Ovary (tissue), 9 donors: Measurements from ENCODE around the gene PNPLA1. TPM values are rescaled to one million over a fixed set of nuclear protein-coding genes. Genes with fewer than 3 reads are reported as not detected.

ENCODE experiments used
- DNase-seq, 5 donors: peaks; one replicate each; pipeline ENCODE4 v3.0.0-alpha.2; 2019 to 2020
- H3K27ac ChIP-seq, 2 donors: fragments of 200-600 bp; one replicate each; pipeline versions ENCODE4 v1.5.1 to v1.8.0; 2019 to 2022
- H3K27me3 ChIP-seq: fragments of 200-600 bp; one replicate; pipeline ENCODE4 v1.8.0; 2022
- H3K36me3 ChIP-seq: fragments of 200-600 bp; sonication (generic); one replicate; pipeline ENCODE4 v1.5.1; 2019
- H3K4me1 ChIP-seq: one replicate; pipeline ENCODE4 v1.8.1; 2013; ENCODE audit warnings: mild to moderate bottlenecking, moderate library complexity; ENCODE audit not compliant: insufficient read depth
- H3K4me3 ChIP-seq: fragments of 200-600 bp; sonication (generic); one replicate; pipeline ENCODE4 v1.5.1; 2017
- H3K9me3 ChIP-seq, 2 donors: fragments of 200-600 bp in 1 of 2; sonication (generic) in 1 of 2; one replicate each; pipeline versions ENCODE4 v1.5.1 to v1.8.1; 2013 to 2019; ENCODE audit warnings: mild to moderate bottlenecking in 1 of 2, moderate library complexity in 1 of 2
- EP300 ChIP-seq: sonication (generic); formaldehyde crosslinking; IDR thresholded peaks from one replicate; pipeline ENCODE4 v1.6.1; 2017; ENCODE audit warnings: antibody characterized with exemption
- POLR2A ChIP-seq: fragments of 450-650 bp; IDR thresholded peaks from one replicate; pipeline ENCODE4 v1.6.1; 2017; ENCODE audit warnings: antibody characterized with exemption, mild to moderate bottlenecking, moderate library complexity
- WGBS, 3 donors: extraction: QIAGEN DNeasy Blood & Tissue Kit in 1 of 3; methylation state at CpG; one replicate each; pipeline versions ENCODE4 v1.1.5 to v1.1.7; 2013 to 2017; 5-methylcytosine and 5-hydroxymethylcytosine counted together
- intact Hi-C, 4 donors: fragments of 100-400 bp; cut with DNase I; formaldehyde crosslinking; loops; one replicate each; pipeline versions ENCODE4 v1.11.0 to v1.15.1; 2022 to 2023
- polyA plus RNA-seq, 2 donors: library from polyadenylated mRNA; stranded (reverse); fragments of 200-250 nt in 1 of 2; fragments of 350-450 nt in 1 of 2; fragmentation: Illumina TruSeq in 1 of 2; extraction: RNeasy Lipid Tissue Mini Kit (QIAGEN cat#74804) in 1 of 2; gene quantifications; one replicate each; pipeline ENCODE4 v1.2.3, GENCODE V29; 2013 to 2014
- total RNA-seq, 7 donors: library from RNA; depleted of rRNA in 2 of 7; stranded (reverse); fragments of >200 nt in 2 of 7; fragmentation: NEBNext Ultra II Directional in 3 of 7; extraction: Animal tissue kit (Norgen Biotek cat#: 25700) in 3 of 7; gene quantifications; one replicate each; pipeline versions ENCODE4 v1.1.0 to v1.2.4, GENCODE V29; 2016 to 2023
- TF ChIP-seq, protein P1 (sequence below), 3 donors: fragments of 450-650 bp in 2 of 3; fragments of 200-600 bp in 1 of 3; IDR thresholded peaks; one replicate each; pipeline versions ENCODE4 v1.5.1 to v1.8.0; 2016 to 2022; ENCODE audit warnings: antibody characterized with exemption in 3 of 3, mild to moderate bottlenecking in 1 of 3
- donor health status: DM: no; HTN: no; CAD: no; lungs with moderate emphysema.
- donor health status: DM: no; HTN: no; CAD: no.
- donor health status: Bipolar disorder and iron deficiency.
- donor health status: DM: yes; HTN: yes; CAD: no.
- donor health status: DM: no; HTN: no; CAD: no.
- donor health status: DM: yes; HTN: yes; CAD: no.

PNPLA1 gene
- total and polyA plus RNA-seq, 9 donors = 0.04 to 0.20 (median 0.12) TPM; not detected in 5

DNA sequence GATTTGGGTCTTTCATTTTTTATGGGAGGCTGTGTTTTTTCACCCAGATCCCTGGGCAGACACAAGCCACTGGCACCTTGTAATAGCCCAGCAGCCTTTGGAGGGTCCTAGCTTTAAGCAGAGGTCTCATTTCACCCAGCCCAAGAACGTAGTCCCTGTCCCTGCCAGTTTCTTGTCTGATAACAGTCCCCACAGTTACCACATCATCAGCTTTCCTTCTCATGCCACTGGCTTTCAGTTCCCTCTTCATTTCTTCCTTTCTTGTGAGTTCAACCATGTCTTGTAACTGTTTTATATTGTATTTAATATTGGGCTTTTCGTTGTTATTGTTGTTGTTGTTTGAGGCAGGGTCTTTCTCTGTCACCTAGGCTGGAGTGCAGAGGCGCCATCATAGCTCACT lies 10.6 kb downstream of the PNPLA1 start:
- Histone ChIP-seq H3K9me3 (no peaks in the 10 kb centered on the region), H3K4me3 (no peak overlapping the region), H3K4me1 (no peaks in the 10 kb centered on the region), H3K27me3 (no peaks in the 10 kb centered on the region), H3K27ac (no peak overlapping the region), H3K36me3 (no peaks in the 10 kb centered on the region)
- no peak for DNase-seq
- intact Hi-C loops = no loop called here
- 73 to 78% (median 76%) methylated on average over 3 of the region's 3 CpGs for WGBS, 3 donors
- TF ChIP-seq EP300 (no peak), POLR2A (no peak)
- TF ChIP-seq, protein P1, sequence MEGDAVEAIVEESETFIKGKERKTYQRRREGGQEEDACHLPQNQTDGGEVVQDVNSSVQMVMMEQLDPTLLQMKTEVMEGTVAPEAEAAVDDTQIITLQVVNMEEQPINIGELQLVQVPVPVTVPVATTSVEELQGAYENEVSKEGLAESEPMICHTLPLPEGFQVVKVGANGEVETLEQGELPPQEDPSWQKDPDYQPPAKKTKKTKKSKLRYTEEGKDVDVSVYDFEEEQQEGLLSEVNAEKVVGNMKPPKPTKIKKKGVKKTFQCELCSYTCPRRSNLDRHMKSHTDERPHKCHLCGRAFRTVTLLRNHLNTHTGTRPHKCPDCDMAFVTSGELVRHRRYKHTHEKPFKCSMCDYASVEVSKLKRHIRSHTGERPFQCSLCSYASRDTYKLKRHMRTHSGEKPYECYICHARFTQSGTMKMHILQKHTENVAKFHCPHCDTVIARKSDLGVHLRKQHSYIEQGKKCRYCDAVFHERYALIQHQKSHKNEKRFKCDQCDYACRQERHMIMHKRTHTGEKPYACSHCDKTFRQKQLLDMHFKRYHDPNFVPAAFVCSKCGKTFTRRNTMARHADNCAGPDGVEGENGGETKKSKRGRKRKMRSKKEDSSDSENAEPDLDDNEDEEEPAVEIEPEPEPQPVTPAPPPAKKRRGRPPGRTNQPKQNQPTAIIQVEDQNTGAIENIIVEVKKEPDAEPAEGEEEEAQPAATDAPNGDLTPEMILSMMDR (IDR thresholded peaks at IDR 0.05) = no peak

DNA sequence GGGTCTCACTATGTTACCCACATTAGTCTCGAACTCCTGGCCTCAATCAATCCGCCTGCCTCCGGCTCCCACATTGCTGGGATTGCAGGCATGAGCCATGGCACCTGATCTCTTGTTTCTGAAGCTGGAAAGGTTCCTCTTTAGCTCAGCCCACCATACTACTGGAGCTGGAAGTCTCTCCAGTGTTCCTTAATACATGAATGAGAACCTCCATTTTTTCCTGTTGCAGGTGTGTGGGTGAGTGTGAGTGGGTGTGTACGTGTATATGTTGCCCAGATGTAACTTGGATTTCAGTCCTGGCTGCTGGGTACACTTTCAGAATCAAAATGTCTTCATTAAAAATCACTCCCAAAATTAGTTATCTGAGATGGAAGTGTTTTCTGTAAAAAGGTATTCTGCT lies 11.1 kb downstream of the PNPLA1 start:
- TF ChIP-seq EP300 = no peak
- TF ChIP-seq POLR2A = no peak
- TF ChIP-seq, protein P1 (IDR thresholded peaks at IDR 0.05) = no peak
- DNase-seq = no peak
- Histone ChIP-seq H3K4me3 (no peak overlapping the region), H3K27me3 (no peaks in the 10 kb centered on the region), H3K36me3 (no peaks in the 10 kb centered on the region), H3K27ac (no peak overlapping the region), H3K4me1 (no peaks in the 10 kb centered on the region), H3K9me3 (no peaks in the 10 kb centered on the region)
- intact Hi-C loops = no loop called here
- WGBS, 3 donors = 85 to 89% (median 88%) methylated on average over 4 of the region's 4 CpGs

DNA sequence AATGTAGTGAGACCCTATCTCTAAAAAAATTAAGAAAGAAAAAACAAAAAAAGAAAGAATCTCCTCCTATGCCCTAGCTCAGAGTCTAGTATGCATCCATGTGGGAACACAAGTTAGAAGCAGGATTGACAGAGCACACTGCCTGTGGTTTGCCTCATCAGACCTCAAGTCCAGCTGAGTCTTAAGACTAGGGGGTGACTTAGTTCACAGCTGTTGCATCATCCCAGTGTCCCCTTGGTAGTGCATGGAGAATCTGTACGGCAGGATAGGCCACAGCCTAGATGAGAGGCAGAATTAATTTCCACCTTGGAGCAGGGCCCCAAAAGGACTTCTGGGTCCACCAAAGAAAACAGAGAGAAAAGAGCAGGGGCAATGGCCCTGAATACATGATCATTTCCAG lies 13.7 kb downstream of the PNPLA1 start:
- Histone ChIP-seq H3K27ac (no peak overlapping the region), H3K4me3 (no peak overlapping the region), H3K4me1 (no peaks in the 10 kb centered on the region), H3K27me3 (no peaks in the 10 kb centered on the region), H3K36me3 (no peaks in the 10 kb centered on the region), H3K9me3 (no peaks in the 10 kb centered on the region)
- intact Hi-C loops = no loop called here
- no peak for DNase-seq
- 93 to 100% (median 97%) methylated on average over 1 of the region's 1 CpG for WGBS, 3 donors
- no peak for TF ChIP-seq EP300
- TF ChIP-seq POLR2A = no peak
- TF ChIP-seq, protein P1 (IDR thresholded peaks at IDR 0.05) = no peak

DNA sequence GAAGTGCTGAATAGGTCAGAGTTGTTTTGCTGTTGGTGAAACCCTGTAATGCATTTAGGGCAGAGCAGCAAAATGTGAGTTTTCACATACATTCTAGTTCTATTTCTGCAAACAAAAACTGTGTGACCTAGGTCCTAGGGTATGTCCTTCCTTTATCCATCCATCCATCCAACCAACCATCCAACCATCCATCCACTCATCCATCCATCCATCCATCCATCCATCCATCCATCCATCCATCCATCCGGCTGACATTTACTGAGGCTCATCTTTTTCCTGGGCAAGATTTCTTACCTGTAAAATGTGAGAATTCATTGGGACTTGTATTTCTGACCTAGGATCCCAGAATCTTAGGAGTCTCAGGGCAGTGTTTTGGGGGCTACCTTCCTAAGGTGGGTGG lies 14.5 kb downstream of the PNPLA1 start:
- WGBS, 3 donors = 88 to 93% (median 93%) methylated on average over 1 of the region's 1 CpG
- intact Hi-C loops = no loop called here
- no peaks in the 10 kb centered on the region for H3K9me3 ChIP-seq
- no peak for DNase-seq
- H3K4me1 ChIP-seq = no peaks in the 10 kb centered on the region
- no peak overlapping the region for H3K27ac ChIP-seq
- no peaks in the 10 kb centered on the region for H3K36me3 ChIP-seq
- H3K27me3 ChIP-seq = no peaks in the 10 kb centered on the region
- TF ChIP-seq EP300 = no peak
- TF ChIP-seq POLR2A = no peak
- TF ChIP-seq, protein P1 (IDR thresholded peaks at IDR 0.05) = no peak
- H3K4me3 ChIP-seq = no peak overlapping the region
